HG03066 (cell line): Measurements from ENCODE around the gene ZBTB17.
"Not testable (repeated sequence)": the region's sequence is repeated elsewhere in the genome, so short reads cannot be mapped to it uniquely, and the experiment has no call there.

Source experiments
- ATAC-seq: cut with Tn5 transposase; IDR thresholded peaks from one replicate; pipeline ENCODE4 v1.9.1; 2021; ENCODE audit warnings: low read depth; ENCODE audit not compliant: unreplicated experiment

Gene ZBTB17

GRCh38 chr1:15975805-15976680 lies at the start of gene ZBTB17:
TSS of gene ZBTB17 (minus strand) at chr1:15976101. CDS start at chr1:15948495, 27,606 bp downstream.
- ATAC-seq: peak; percentile 68

GRCh38 chr1:16023050-16023653 lies 47.3 kb upstream of the ZBTB17 start:
- ATAC-seq: no peak

GRCh38 chr1:16022393-16022792 lies 46.5 kb upstream of the ZBTB17 start:
- no peak for ATAC-seq

GRCh38 chr1:16021681-16022080 lies 45.8 kb upstream of the ZBTB17 start, which contains the start of gene CLCNKA:
TSS of gene CLCNKA (plus strand) at chr1:16022036. CDS start at chr1:16022620, 584 bp downstream.
- ATAC-seq: no peak

- not testable (repeated sequence) for ATAC-seq
Measured at GRCh38 chr1:16020878-16021277, 45.0 kb upstream of the ZBTB17 start.

GRCh38 chr1:16020325-16020724 lies 44.4 kb upstream of the ZBTB17 start:
- ATAC-seq: no peak

GRCh38 chr1:16019644-16020277 lies 43.9 kb upstream of the ZBTB17 start:
- no peak for ATAC-seq

- ATAC-seq: no peak
Measured at GRCh38 chr1:16018749-16019643, 43.1 kb upstream of the ZBTB17 start.

- ATAC-seq: no peak
Measured at GRCh38 chr1:16018308-16018707, 42.4 kb upstream of the ZBTB17 start.

- no peak for ATAC-seq
Measured at GRCh38 chr1:16017461-16018303, 41.8 kb upstream of the ZBTB17 start, which contains the start of gene HSPB7. TSS of gene HSPB7 (minus strand) at chr1:16018043. CDS start at chr1:16017963, 80 bp downstream.

- ATAC-seq: no peak
Measured at GRCh38 chr1:16017076-16017460, 41.2 kb upstream of the ZBTB17 start.

GRCh38 chr1:16015960-16016901 lies 40.3 kb upstream of the ZBTB17 start:
- ATAC-seq: no peak

- ATAC-seq: no peak
Measured at GRCh38 chr1:16015491-16015890, 39.6 kb upstream of the ZBTB17 start.

- ATAC-seq: no peak
Measured at GRCh38 chr1:16014509-16015482, 38.9 kb upstream of the ZBTB17 start.

GRCh38 chr1:16013908-16014258 lies 38.0 kb upstream of the ZBTB17 start:
- ATAC-seq: no peak

- ATAC-seq: no peak
Measured at GRCh38 chr1:16013220-16013907, 37.5 kb upstream of the ZBTB17 start.
